Heart right ventricle (tissue), 16 donors: ENCODE data around the gene EDN2. TPM values are rescaled to one million over a fixed set of nuclear protein-coding genes. Genes with fewer than 3 reads are reported as not detected.

Experiments
- ATAC-seq, 8 donors: fragments of 200-7000 bp; cut with Tn5 transposase; one replicate each; pipeline ENCODE4 v1.9.1; 2020; ENCODE audit warnings: mild to moderate bottlenecking in 8 of 8, moderate library complexity in 8 of 8, moderate number of reproducible peaks in 1 of 8
- DNase-seq, 2 donors: peaks; one replicate each; pipeline ENCODE4 v3.0.0-alpha.2; 2020
- H3K27ac ChIP-seq, 10 donors: fragments of 200-600 bp; sonication (generic) in 2 of 10; one replicate each; pipeline versions ENCODE4 v1.5.0 to v1.8.0; 2020 to 2022; ENCODE audit warnings: mild to moderate bottlenecking in 3 of 10
- H3K27me3 ChIP-seq, 7 donors: fragments of 200-600 bp; one replicate each; pipeline ENCODE4 v1.8.0; 2021 to 2022; ENCODE audit warnings: mild to moderate bottlenecking in 2 of 7
- H3K36me3 ChIP-seq, 9 donors: fragments of 200-600 bp; sonication (generic) in 1 of 9; one replicate each; pipeline versions ENCODE4 v1.5.0 to v1.8.0; 2020 to 2022; ENCODE audit warnings: mild to moderate bottlenecking in 2 of 9
- H3K4me1 ChIP-seq, 9 donors: fragments of 200-600 bp; sonication (generic) in 1 of 9; one replicate each; pipeline versions ENCODE4 v1.5.0 to v1.8.0; 2020 to 2022; ENCODE audit warnings: mild to moderate bottlenecking in 4 of 9
- H3K4me3 ChIP-seq, 10 donors: fragments of 200-600 bp; sonication (generic) in 2 of 10; one replicate each; pipeline versions ENCODE4 v1.5.0 to v1.8.0; 2020 to 2022; ENCODE audit warnings: mild to moderate bottlenecking in 7 of 10, moderate library complexity in 2 of 10
- H3K9me3 ChIP-seq, 11 donors: fragments of 200-600 bp in 10 of 11; sonication (generic) in 2 of 11; one replicate each; pipeline versions ENCODE4 v1.5.0 to v1.8.0; 2013 to 2022; ENCODE audit warnings: mild to moderate bottlenecking in 2 of 11, control low read depth in 1 of 11, moderate library complexity in 1 of 11
- CTCF ChIP-seq, 9 donors: fragments of 200-600 bp; sonication (generic) in 2 of 9; IDR thresholded peaks; one replicate each; pipeline versions ENCODE4 v1.5.0 to v1.8.0; 2021 to 2022; ENCODE audit warnings: antibody characterized with exemption in 9 of 9, mild to moderate bottlenecking in 5 of 9, moderate library complexity in 1 of 9
- WGBS, 2 donors: extraction: QIAGEN DNeasy Blood & Tissue Kit; methylation state at CpG; one replicate each; pipeline ENCODE4 v1.1.7; 2013; ENCODE audit warnings: inconsistent platforms in 1 of 2; 5-methylcytosine and 5-hydroxymethylcytosine counted together
- intact Hi-C, 10 donors: fragments of 100-400 bp; cut with DNase I; formaldehyde crosslinking; loops; one replicate each; pipeline versions ENCODE4 v1.11.1 to v1.14.2; 2022
- polyA plus RNA-seq, 2 donors: library from polyadenylated mRNA; stranded (reverse); fragments of 200-250 nt; gene quantifications; one replicate each; pipeline ENCODE4 v1.2.3, GENCODE V29; 2013
- total RNA-seq, 10 donors: library from RNA; stranded (reverse); fragmentation: NEBNext Ultra II Directional in 3 of 10; extraction: Animal tissue kit (Norgen Biotek cat#: 25700) in 3 of 10; gene quantifications; one replicate each; pipeline versions ENCODE4 v1.2.1 to v1.2.4, GENCODE V29; 2021 to 2023
- donor health status: Arrhythmogenic right ventricular cardiomyopathy.
- donor health status: ischemic (EF 13 %, LVEDD 7.1; RV severe dilation, severe dysfunction).
- donor health status: healthy with polysubstance abuse.
- donor health status: DM: no; HTN: yes; CAD: no.
- donor health status: DM: no; HTN: no; CAD: no.
- donor health status: ischemic (EF 25% LVEDD 6.9; RV normal size, moderate dysfunction).
- donor health status: ischemic (EF 25% LVEDD 5.7; RV mildly dilated, moderate dysfunction).
- donor health status: healthy.
- donor health status: DM: yes; HTN: yes; CAD: no.
- donor health status: Ischemic cardiomyopathy.
- donor health status: ischemic (EF 35%, LVEDD 5.7; RV mildly dilated, moderate dysfunction).
- donor health status: nonischemic (EF 11% LVEDD 7.7; RV severe dilation, severe dysfunction).
- donor health status: DM: yes; HTN: yes; CAD: no.
- donor health status: PGD.
- donor health status: ischemic (EF 29% LVEDD 5.4; RV normal size, mild dysfunction).
- donor health status: nonischemic (EF 23%, LVEDD 6.1; RV moderate dilation, normal function).

EDN2 gene
- total and polyA plus RNA-seq, 12 donors, result 0.30 to 8.5 (median 1.0) TPM; not detected in 5

GRCh38 chr1:41486053-41486370, 1.5 kb upstream of the EDN2 start:
- Histone ChIP-seq H3K4me3 (no peak overlapping the region), H3K36me3 (no peaks in the 10 kb centered on the region), H3K27ac (peak overlapping the region in 3 of 10 donors; percentile 73 to 81 (median 75)), H3K4me1 (peaks cover 15 to 69% (median 39%) of the 10 kb centered on the region in 9 donors), H3K9me3 (no peaks in the 10 kb centered on the region), H3K27me3 (peaks cover 0 to 9% (median 0%) of the 10 kb centered on the region in 7 donors)
- ATAC-seq (no peak), DNase-seq (no peak)
- 66 to 72% methylated on average over 4 of the region's 4 CpGs for WGBS, 2 donors
- no peak for TF ChIP-seq CTCF (IDR thresholded peaks at IDR 0.05)
- intact Hi-C loops, result no loop called here

GRCh38 chr1:41485605-41486004, 1.1 kb upstream of the EDN2 start:
- intact Hi-C loops, result no loop called here
- ATAC-seq (no peak), DNase-seq (no peak)
- Histone ChIP-seq H3K4me3 (no peak overlapping the region), H3K36me3 (no peaks in the 10 kb centered on the region), H3K9me3 (no peaks in the 10 kb centered on the region), H3K27ac (no peak overlapping the region), H3K27me3 (peaks cover 0 to 9% (median 0%) of the 10 kb centered on the region in 7 donors), H3K4me1 (peaks cover 15 to 65% (median 37%) of the 10 kb centered on the region in 9 donors)
- WGBS, 2 donors, result 36 to 58% methylated on average over 5 of the region's 5 CpGs
- no peak for TF ChIP-seq CTCF (IDR thresholded peaks at IDR 0.05)

GRCh38 chr1:41483960-41484401, 502 bp downstream of the EDN2 start:
- Histone ChIP-seq H3K9me3 (no peaks in the 10 kb centered on the region), H3K27ac (peak overlapping the region in 2 of 10 donors; percentile 22 to 61), H3K4me3 (peak overlapping the region in 1 of 10 donors; percentile 5), H3K27me3 (peaks cover 0 to 9% (median 0%) of the 10 kb centered on the region in 7 donors), H3K36me3 (no peaks in the 10 kb centered on the region), H3K4me1 (peaks cover 15 to 69% (median 39%) of the 10 kb centered on the region in 9 donors)
- ATAC-seq (no peak), DNase-seq (no peak)
- 68 to 72% methylated on average over 9 of the region's 9 CpGs for WGBS, 2 donors
- intact Hi-C loops, result no loop called here
- no peak for TF ChIP-seq CTCF (IDR thresholded peaks at IDR 0.05)

- Histone ChIP-seq H3K4me3 (no peak overlapping the region), H3K36me3 (no peaks in the 10 kb centered on the region), H3K27me3 (peaks cover 0 to 9% (median 0%) of the 10 kb centered on the region in 7 donors), H3K4me1 (peaks cover 15 to 74% (median 47%) of the 10 kb centered on the region in 9 donors), H3K9me3 (no peaks in the 10 kb centered on the region), H3K27ac (peak overlapping the region in 5 of 10 donors; percentile 20 to 62 (median 51))
- DNase-seq (peak in 1 of 2 donors; percentile 53), ATAC-seq (peak in 6 of 8 donors; percentile 15 to 53 (median 34))
- no peak for TF ChIP-seq CTCF (IDR thresholded peaks at IDR 0.05)
- WGBS, 2 donors, result 51 to 65% methylated on average over 21 of the region's 21 CpGs
- intact Hi-C loops, result no loop called here
Measured at GRCh38 chr1:41483001-41483850, 1.3 kb downstream of the EDN2 start.
